ENCODE results near the gene ARMH4. TPM values are rescaled to one million over a fixed set of nuclear protein-coding genes. Genes with fewer than 3 reads are reported as not detected.

Gene ARMH4
- polyA plus RNA-seq, 1 donor (not counting 4 experiments of a cell fraction or from before 2014, with no cell fraction given), result 0.56 TPM

- Histone ChIP-seq H3K9ac (ENCODE audit: control insufficient read depth, extremely low read depth, insufficient read depth, low read length) (no peak overlapping the region), H3K4me2 (ENCODE audit: control insufficient read depth, extremely low read depth, insufficient read depth, low read depth, low read length) (no peak overlapping the region)
- dilution Hi-C loops (cut with MboI; ENCODE audit: extremely low pct_ligation_motif_present, low sequenced_read_pairs), result no loop called here
Measured at GRCh38 chr14:58014778-58015177, 137.2 kb downstream of the ARMH4 start.

DNA sequence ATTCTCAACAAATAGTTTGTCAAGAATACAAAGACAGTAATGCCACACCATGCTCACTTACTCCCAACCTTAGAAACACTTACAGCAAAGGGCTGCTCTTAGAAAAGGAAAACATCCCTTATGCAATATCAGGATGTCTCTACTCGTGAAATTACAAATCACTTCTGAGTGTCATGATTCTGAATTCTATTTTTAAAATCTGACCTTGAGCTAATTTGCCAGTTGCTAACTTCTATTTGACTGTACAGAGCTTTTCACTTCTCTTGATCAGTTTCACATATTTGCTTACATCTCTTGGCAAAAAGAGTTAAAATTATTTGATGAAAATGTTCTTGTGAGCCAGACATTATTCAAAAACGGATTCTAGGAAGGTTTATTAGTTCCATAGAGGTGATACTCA is 149.4 kb downstream of the ARMH4 start:
- no peaks in the 10 kb centered on the region for H3K79me2 ChIP-seq (ENCODE audit: control insufficient read depth, insufficient read depth, low read length)
- no peak overlapping the region for H3K9ac ChIP-seq (ENCODE audit: control insufficient read depth, extremely low read depth, insufficient read depth, low read length)
- no peaks in the 10 kb centered on the region for H3K9me1 ChIP-seq (ENCODE audit: control insufficient read depth, extremely low read depth, insufficient read depth, low read length)
- H3K9me3 ChIP-seq (ENCODE audit: control insufficient read depth, low read depth, low read length), result no peaks in the 10 kb centered on the region
- DNase-seq (ENCODE audit: low read depth, low spot score), result no peak
- H3K4me1 ChIP-seq (ENCODE audit: control insufficient read depth, extremely low read depth, insufficient read depth, low read length), result no peaks in the 10 kb centered on the region
- no peaks in the 10 kb centered on the region for H4K20me1 ChIP-seq (ENCODE audit: control insufficient read depth, extremely low read depth, insufficient read depth, low read length)
- H3K27me3 ChIP-seq (ENCODE audit: control insufficient read depth, extremely low read depth, insufficient read depth, low read length), result no peaks in the 10 kb centered on the region
- no peak overlapping the region for H3K4me3 ChIP-seq (ENCODE audit: control insufficient read depth in 2 of 3, extremely low read depth in 1 of 3, insufficient read depth in 2 of 3, low read depth in 1 of 3, low read length in 3 of 3)
- H2AFZ ChIP-seq (ENCODE audit: control insufficient read depth, low read length), result no peak overlapping the region
- dilution Hi-C loops (cut with MboI; ENCODE audit: extremely low pct_ligation_motif_present, low sequenced_read_pairs), result no loop called here
- TF ChIP-seq EZH2 (IDR thresholded peaks at IDR 0.05; ENCODE audit: low read length) (no peak), CTCF (optimal IDR thresholded peaks at IDR 0.05 in 1 of 3, IDR thresholded peaks at IDR 0.05 in 1 of 3, conservative IDR thresholded peaks at IDR 0.05 in 1 of 3; ENCODE audit: extremely low read depth in 1 of 3, insufficient read depth in 2 of 3, low read length in 3 of 3) (no peak)
- no peaks in the 10 kb centered on the region for H3K36me3 ChIP-seq (ENCODE audit: control insufficient read depth in 2 of 2, extremely low read depth in 1 of 2, insufficient read depth in 2 of 2, low read length in 2 of 2)
- H3K27ac ChIP-seq (ENCODE audit: control insufficient read depth, insufficient read depth, low read length), result no peak overlapping the region
- H3K4me2 ChIP-seq (ENCODE audit: control insufficient read depth, extremely low read depth, insufficient read depth, low read depth, low read length), result no peak overlapping the region
- no peak for FAIRE-seq

More at GRCh38 chr14:58014778-58015177, 137.2 kb downstream of the ARMH4 start:
- Histone ChIP-seq H2AFZ (ENCODE audit: control insufficient read depth, low read length) (no peak overlapping the region), H4K20me1 (ENCODE audit: control insufficient read depth, extremely low read depth, insufficient read depth, low read length) (no peaks in the 10 kb centered on the region), H3K36me3 (ENCODE audit: control insufficient read depth in 2 of 2, extremely low read depth in 1 of 2, insufficient read depth in 2 of 2, low read length in 2 of 2) (no peaks in the 10 kb centered on the region), H3K4me3 (ENCODE audit: control insufficient read depth in 2 of 3, extremely low read depth in 1 of 3, insufficient read depth in 2 of 3, low read depth in 1 of 3, low read length in 3 of 3) (no peak overlapping the region), H3K4me1 (ENCODE audit: control insufficient read depth, extremely low read depth, insufficient read depth, low read length) (no peaks in the 10 kb centered on the region), H3K27me3 (ENCODE audit: control insufficient read depth, extremely low read depth, insufficient read depth, low read length) (no peaks in the 10 kb centered on the region), H3K9me3 (ENCODE audit: control insufficient read depth, low read depth, low read length) (no peaks in the 10 kb centered on the region), H3K9me1 (ENCODE audit: control insufficient read depth, extremely low read depth, insufficient read depth, low read length) (no peaks in the 10 kb centered on the region), H3K27ac (ENCODE audit: control insufficient read depth, insufficient read depth, low read length) (no peak overlapping the region), H3K79me2 (ENCODE audit: control insufficient read depth, insufficient read depth, low read length) (no peaks in the 10 kb centered on the region)
- DNase-seq (ENCODE audit: low read depth, low spot score), result no peak
- TF ChIP-seq EZH2 (IDR thresholded peaks at IDR 0.05; ENCODE audit: low read length) (no peak), CTCF (optimal IDR thresholded peaks at IDR 0.05 in 1 of 3, IDR thresholded peaks at IDR 0.05 in 1 of 3, conservative IDR thresholded peaks at IDR 0.05 in 1 of 3; ENCODE audit: extremely low read depth in 1 of 3, insufficient read depth in 2 of 3, low read length in 3 of 3) (peak in 1 of 3 experiments; percentile 21)
- FAIRE-seq, result no peak

Data from keratinocyte (primary cell).